ENCODE data around the gene YJU2. TPM values are rescaled to one million over a fixed set of nuclear protein-coding genes. Genes with fewer than 3 reads are reported as not detected.
"Not testable (repeated sequence)": the region's sequence is repeated elsewhere in the genome, so short reads cannot be mapped to it uniquely, and the experiment has no call there.

The YJU2 gene
- total and polyA plus RNA-seq, 5 donors from 2014 or later, result 24.8 to 37.7 (median 28.5) TPM

GRCh38 chr19:4272894-4273293, 26.0 kb downstream of the YJU2 start:
- no peak overlapping the region for H3K27ac ChIP-seq (ENCODE audit: insufficient read depth, low read length, poor library complexity, severe bottlenecking)
- Mint-ChIP-seq H3K4me3 (no peak overlapping the region), H3K36me3 (peaks cover 4% of the 10 kb centered on the region), H3K9me3 (peaks cover 0 to 2% (median 0%) of the 10 kb centered on the region in 7 donors), H3K4me1 (peaks cover 0 to 2% (median 0%) of the 10 kb centered on the region in 4 donors), H3K27ac (no peak overlapping the region), H3K27me3 (peaks cover 6% of the 10 kb centered on the region)
- peaks cover 25% of the 10 kb centered on the region for H3K36me3 ChIP-seq (ENCODE audit: control insufficient read depth, insufficient read depth, low read length)
- no peaks in the 10 kb centered on the region for H3K9me3 ChIP-seq (ENCODE audit: control insufficient read depth in 2 of 2, low read length in 2 of 2)
- H3K4me3 ChIP-seq (ENCODE audit: low read depth, low read length), result no peak overlapping the region
- no peak for DNase-seq
- no peaks in the 10 kb centered on the region for H3K27me3 ChIP-seq (ENCODE audit: control insufficient read depth, insufficient read depth, low read length)
- H3K4me1 ChIP-seq (ENCODE audit: control insufficient read depth, insufficient read depth, low read length, poor library complexity, severe bottlenecking), result no peaks in the 10 kb centered on the region
- no peak for ATAC-seq (ENCODE audit: low read depth in 2 of 2)

- H3K27ac Mint-ChIP-seq; H3K4me1 ChIP-seq (ENCODE audit: control insufficient read depth, insufficient read depth, low read length, poor library complexity, severe bottlenecking); H3K36me3 Mint-ChIP-seq; H3K4me1 Mint-ChIP-seq; H3K27ac ChIP-seq (ENCODE audit: insufficient read depth, low read length, poor library complexity, severe bottlenecking); H3K27me3 ChIP-seq (ENCODE audit: control insufficient read depth, insufficient read depth, low read length); H3K9me3 Mint-ChIP-seq; H3K9me3 ChIP-seq (ENCODE audit: control insufficient read depth in 2 of 2, low read length in 2 of 2); H3K4me3 ChIP-seq (ENCODE audit: low read depth, low read length); ATAC-seq (ENCODE audit: low read depth in 2 of 2); DNase-seq; H3K4me3 Mint-ChIP-seq: not testable (repeated sequence)
- peaks cover 11% of the 10 kb centered on the region for H3K27me3 Mint-ChIP-seq
- H3K36me3 ChIP-seq (ENCODE audit: control insufficient read depth, insufficient read depth, low read length), result peaks cover 11% of the 10 kb centered on the region
These were observed 27.4 kb downstream of the YJU2 start for GRCh38 chr19:4274321-4274686.

GRCh38 chr19:4277191-4277696, 30.4 kb downstream of the YJU2 start:
- H3K27ac Mint-ChIP-seq, result peak overlapping the region in 1 of 3 donors; percentile 43
- no peak overlapping the region for H3K27ac ChIP-seq (ENCODE audit: insufficient read depth, low read length, poor library complexity, severe bottlenecking)
- H3K4me1 ChIP-seq (ENCODE audit: control insufficient read depth, insufficient read depth, low read length, poor library complexity, severe bottlenecking), result peaks cover 14% of the 10 kb centered on the region
- no peak for ATAC-seq (ENCODE audit: low read depth in 2 of 2)
- H3K36me3 Mint-ChIP-seq, result no peaks in the 10 kb centered on the region
- no peak overlapping the region for H3K4me3 ChIP-seq (ENCODE audit: low read depth, low read length)
- H3K4me1 Mint-ChIP-seq, result peaks cover 0 to 9% (median 0%) of the 10 kb centered on the region in 4 donors
- peak overlapping the region in 1 of 4 donors; percentile 47 for H3K4me3 Mint-ChIP-seq
- H3K27me3 ChIP-seq (ENCODE audit: control insufficient read depth, insufficient read depth, low read length), result peaks cover 1% of the 10 kb centered on the region
- H3K27me3 Mint-ChIP-seq, result peaks cover 35% of the 10 kb centered on the region
- H3K9me3 ChIP-seq (ENCODE audit: control insufficient read depth in 2 of 2, low read length in 2 of 2), result no peaks in the 10 kb centered on the region
- peaks cover 0 to 2% (median 0%) of the 10 kb centered on the region in 7 donors for H3K9me3 Mint-ChIP-seq
- H3K36me3 ChIP-seq (ENCODE audit: control insufficient read depth, insufficient read depth, low read length), result no peaks in the 10 kb centered on the region
- DNase-seq, result no peak

- Mint-ChIP-seq H3K36me3 (no peaks in the 10 kb centered on the region), H3K27me3 (peaks cover 35% of the 10 kb centered on the region), H3K4me3 (no peak overlapping the region), H3K4me1 (peaks cover 0 to 9% (median 0%) of the 10 kb centered on the region in 4 donors), H3K9me3 (peaks cover 0 to 2% (median 0%) of the 10 kb centered on the region in 7 donors), H3K27ac (no peak overlapping the region)
- Histone ChIP-seq H3K36me3 (ENCODE audit: control insufficient read depth, insufficient read depth, low read length) (no peaks in the 10 kb centered on the region), H3K27me3 (ENCODE audit: control insufficient read depth, insufficient read depth, low read length) (peaks cover 1% of the 10 kb centered on the region), H3K4me3 (ENCODE audit: low read depth, low read length) (no peak overlapping the region), H3K9me3 (ENCODE audit: control insufficient read depth in 2 of 2, low read length in 2 of 2) (no peaks in the 10 kb centered on the region), H3K4me1 (ENCODE audit: control insufficient read depth, insufficient read depth, low read length, poor library complexity, severe bottlenecking) (peaks cover 14% of the 10 kb centered on the region), H3K27ac (ENCODE audit: insufficient read depth, low read length, poor library complexity, severe bottlenecking) (no peak overlapping the region)
- DNase-seq (no peak), ATAC-seq (ENCODE audit: low read depth in 2 of 2) (no peak)
These were observed 31.1 kb downstream of the YJU2 start for GRCh38 chr19:4278010-4278409.

- no peaks in the 10 kb centered on the region for H3K36me3 Mint-ChIP-seq
- H3K4me1 Mint-ChIP-seq, result peaks cover 0 to 9% (median 0%) of the 10 kb centered on the region in 4 donors
- Histone ChIP-seq H3K27ac (ENCODE audit: insufficient read depth, low read length, poor library complexity, severe bottlenecking) (no peak within 1 kb of the TSS), H3K36me3 (ENCODE audit: control insufficient read depth, insufficient read depth, low read length) (no peaks in the 10 kb centered on the region), H3K4me1 (ENCODE audit: control insufficient read depth, insufficient read depth, low read length, poor library complexity, severe bottlenecking) (peaks cover 14% of the 10 kb centered on the region), H3K27me3 (ENCODE audit: control insufficient read depth, insufficient read depth, low read length) (peaks cover 1% of the 10 kb centered on the region), H3K4me3 (ENCODE audit: low read depth, low read length) (no peak within 1 kb of the TSS), H3K9me3 (ENCODE audit: control insufficient read depth in 2 of 2, low read length in 2 of 2) (no peaks in the 10 kb centered on the region)
- peak within 1 kb of the TSS in 1 of 3 donors; percentile 52 for H3K27ac Mint-ChIP-seq
- ATAC-seq (ENCODE audit: low read depth in 2 of 2) (no peak), DNase-seq (no peak)
- peaks cover 0 to 2% (median 0%) of the 10 kb centered on the region in 7 donors for H3K9me3 Mint-ChIP-seq
- H3K4me3 Mint-ChIP-seq, result peak within 1 kb of the TSS in 1 of 4 donors; percentile 21
- peaks cover 35% of the 10 kb centered on the region for H3K27me3 Mint-ChIP-seq
These were observed 31.8 kb downstream of the YJU2 start, which contains the start of gene SHD for GRCh38 chr19:4278419-4279266. Gene SHD, plus strand, starts transcription at chr19:4279266. Its CDS starts 798 bp downstream, at chr19:4280064.

- H3K27me3 Mint-ChIP-seq, result peaks cover 35% of the 10 kb centered on the region
- Histone ChIP-seq H3K27me3 (ENCODE audit: control insufficient read depth, insufficient read depth, low read length) (peaks cover 1% of the 10 kb centered on the region), H3K9me3 (ENCODE audit: control insufficient read depth in 2 of 2, low read length in 2 of 2) (no peaks in the 10 kb centered on the region), H3K36me3 (ENCODE audit: control insufficient read depth, insufficient read depth, low read length) (no peaks in the 10 kb centered on the region), H3K4me3 (ENCODE audit: low read depth, low read length) (no peak overlapping the region), H3K4me1 (ENCODE audit: control insufficient read depth, insufficient read depth, low read length, poor library complexity, severe bottlenecking) (peaks cover 14% of the 10 kb centered on the region), H3K27ac (ENCODE audit: insufficient read depth, low read length, poor library complexity, severe bottlenecking) (no peak overlapping the region)
- ATAC-seq (ENCODE audit: low read depth in 2 of 2) (no peak), DNase-seq (no peak)
- H3K27ac Mint-ChIP-seq, result no peak overlapping the region
- H3K4me3 Mint-ChIP-seq, result no peak overlapping the region
- H3K4me1 Mint-ChIP-seq, result peaks cover 0 to 9% (median 0%) of the 10 kb centered on the region in 4 donors
- H3K9me3 Mint-ChIP-seq, result peaks cover 0 to 2% (median 0%) of the 10 kb centered on the region in 7 donors
- H3K36me3 Mint-ChIP-seq, result no peaks in the 10 kb centered on the region
These were observed 32.3 kb downstream of the YJU2 start for GRCh38 chr19:4279267-4279529.

GRCh38 chr19:4279530-4280422, 32.9 kb downstream of the YJU2 start:
- Histone ChIP-seq H3K4me3 (ENCODE audit: low read depth, low read length) (no peak overlapping the region), H3K36me3 (ENCODE audit: control insufficient read depth, insufficient read depth, low read length) (no peaks in the 10 kb centered on the region), H3K9me3 (ENCODE audit: control insufficient read depth in 2 of 2, low read length in 2 of 2) (no peaks in the 10 kb centered on the region), H3K27ac (ENCODE audit: insufficient read depth, low read length, poor library complexity, severe bottlenecking) (no peak overlapping the region), H3K4me1 (ENCODE audit: control insufficient read depth, insufficient read depth, low read length, poor library complexity, severe bottlenecking) (peaks cover 14% of the 10 kb centered on the region), H3K27me3 (ENCODE audit: control insufficient read depth, insufficient read depth, low read length) (peaks cover 1% of the 10 kb centered on the region)
- DNase-seq (no peak), ATAC-seq (ENCODE audit: low read depth in 2 of 2) (no peak)
- Mint-ChIP-seq H3K9me3 (peaks cover 0 to 2% (median 0%) of the 10 kb centered on the region in 7 donors), H3K27ac (no peak overlapping the region), H3K4me3 (no peak overlapping the region), H3K4me1 (peaks cover 0 to 9% (median 0%) of the 10 kb centered on the region in 4 donors), H3K36me3 (no peaks in the 10 kb centered on the region), H3K27me3 (peaks cover 35% of the 10 kb centered on the region)
